ENCODE measurements around the gene RECK.

Gene RECK

GRCh38 chr9:36006549-36007315 is 30.0 kb upstream of the RECK start:
- no peaks in the 10 kb centered on the region for H3K9me3 ChIP-seq (ENCODE audit: control insufficient read depth, low read length)
- no peak overlapping the region for H3K27ac ChIP-seq (ENCODE audit: insufficient read depth, low read length, poor library complexity, severe bottlenecking)
- no peak for DNase-seq
- H3K36me3 ChIP-seq (ENCODE audit: control insufficient read depth, insufficient read depth, low read length), result no peaks in the 10 kb centered on the region
- H3K4me1 ChIP-seq (ENCODE audit: control insufficient read depth, insufficient read depth, low read length, poor library complexity, severe bottlenecking), result no peaks in the 10 kb centered on the region
- H3K4me3 ChIP-seq (ENCODE audit: insufficient read depth, low read depth, low read length, poor library complexity, severe bottlenecking), result no peak overlapping the region
- no peaks in the 10 kb centered on the region for H3K27me3 ChIP-seq (replicated peaks; ENCODE audit: control insufficient read depth, insufficient read depth, low read length, poor library complexity, severe bottlenecking)

- H3K27ac ChIP-seq (ENCODE audit: insufficient read depth, low read length, poor library complexity, severe bottlenecking), result no peak overlapping the region
- no peak for DNase-seq
- H3K27me3 ChIP-seq (replicated peaks; ENCODE audit: control insufficient read depth, insufficient read depth, low read length, poor library complexity, severe bottlenecking), result no peaks in the 10 kb centered on the region
- H3K36me3 ChIP-seq (ENCODE audit: control insufficient read depth, insufficient read depth, low read length), result no peaks in the 10 kb centered on the region
- no peak overlapping the region for H3K4me3 ChIP-seq (ENCODE audit: insufficient read depth, low read depth, low read length, poor library complexity, severe bottlenecking)
- no peaks in the 10 kb centered on the region for H3K9me3 ChIP-seq (ENCODE audit: control insufficient read depth, low read length)
- no peaks in the 10 kb centered on the region for H3K4me1 ChIP-seq (ENCODE audit: control insufficient read depth, insufficient read depth, low read length, poor library complexity, severe bottlenecking)
Measured at GRCh38 chr9:36007316-36007708, 29.4 kb upstream of the RECK start.

GRCh38 chr9:36007852-36008251 is 28.9 kb upstream of the RECK start:
- no peak for DNase-seq

GRCh38 chr9:36008774-36009300 is 27.9 kb upstream of the RECK start:
- Histone ChIP-seq H3K4me3 (ENCODE audit: insufficient read depth, low read depth, low read length, poor library complexity, severe bottlenecking) (no peak overlapping the region), H3K36me3 (ENCODE audit: control insufficient read depth, insufficient read depth, low read length) (no peaks in the 10 kb centered on the region), H3K9me3 (ENCODE audit: control insufficient read depth, low read length) (no peaks in the 10 kb centered on the region), H3K4me1 (ENCODE audit: control insufficient read depth, insufficient read depth, low read length, poor library complexity, severe bottlenecking) (no peaks in the 10 kb centered on the region), H3K27me3 (replicated peaks; ENCODE audit: control insufficient read depth, insufficient read depth, low read length, poor library complexity, severe bottlenecking) (no peaks in the 10 kb centered on the region), H3K27ac (ENCODE audit: insufficient read depth, low read length, poor library complexity, severe bottlenecking) (no peak overlapping the region)
- DNase-seq, result peak; percentile 17 to 56 (median 20)

More at GRCh38 chr9:36007852-36008251, 28.9 kb upstream of the RECK start:
- no peaks in the 10 kb centered on the region for H3K36me3 ChIP-seq (ENCODE audit: control insufficient read depth, insufficient read depth, low read length)
- H3K4me3 ChIP-seq (ENCODE audit: insufficient read depth, low read depth, low read length, poor library complexity, severe bottlenecking), result no peak overlapping the region
- H3K27me3 ChIP-seq (replicated peaks; ENCODE audit: control insufficient read depth, insufficient read depth, low read length, poor library complexity, severe bottlenecking), result no peaks in the 10 kb centered on the region
- no peak overlapping the region for H3K27ac ChIP-seq (ENCODE audit: insufficient read depth, low read length, poor library complexity, severe bottlenecking)
- no peaks in the 10 kb centered on the region for H3K4me1 ChIP-seq (ENCODE audit: control insufficient read depth, insufficient read depth, low read length, poor library complexity, severe bottlenecking)
- no peaks in the 10 kb centered on the region for H3K9me3 ChIP-seq (ENCODE audit: control insufficient read depth, low read length)

- H3K36me3 ChIP-seq (ENCODE audit: control insufficient read depth, insufficient read depth, low read length), result no peaks in the 10 kb centered on the region
- H3K4me1 ChIP-seq (ENCODE audit: control insufficient read depth, insufficient read depth, low read length, poor library complexity, severe bottlenecking), result no peaks in the 10 kb centered on the region
- no peak for DNase-seq
- H3K27me3 ChIP-seq (replicated peaks; ENCODE audit: control insufficient read depth, insufficient read depth, low read length, poor library complexity, severe bottlenecking), result no peaks in the 10 kb centered on the region
- no peak overlapping the region for H3K4me3 ChIP-seq (ENCODE audit: insufficient read depth, low read depth, low read length, poor library complexity, severe bottlenecking)
- H3K9me3 ChIP-seq (ENCODE audit: control insufficient read depth, low read length), result no peaks in the 10 kb centered on the region
- H3K27ac ChIP-seq (ENCODE audit: insufficient read depth, low read length, poor library complexity, severe bottlenecking), result no peak overlapping the region
Measured at GRCh38 chr9:36011379-36011778, 25.3 kb upstream of the RECK start.

- Histone ChIP-seq H3K4me1 (ENCODE audit: control insufficient read depth, insufficient read depth, low read length, poor library complexity, severe bottlenecking) (no peaks in the 10 kb centered on the region), H3K27me3 (replicated peaks; ENCODE audit: control insufficient read depth, insufficient read depth, low read length, poor library complexity, severe bottlenecking) (no peaks in the 10 kb centered on the region), H3K27ac (ENCODE audit: insufficient read depth, low read length, poor library complexity, severe bottlenecking) (no peak overlapping the region), H3K36me3 (ENCODE audit: control insufficient read depth, insufficient read depth, low read length) (no peaks in the 10 kb centered on the region), H3K4me3 (ENCODE audit: insufficient read depth, low read depth, low read length, poor library complexity, severe bottlenecking) (no peak overlapping the region), H3K9me3 (ENCODE audit: control insufficient read depth, low read length) (no peaks in the 10 kb centered on the region)
- no peak for DNase-seq
Measured at GRCh38 chr9:36017278-36017677, 19.4 kb upstream of the RECK start.

- no peaks in the 10 kb centered on the region for H3K27me3 ChIP-seq (replicated peaks; ENCODE audit: control insufficient read depth, insufficient read depth, low read length, poor library complexity, severe bottlenecking)
Measured at GRCh38 chr9:36018129-36018528, 18.6 kb upstream of the RECK start.

GRCh38 chr9:36018891-36019720 is 17.6 kb upstream of the RECK start:
- no peaks in the 10 kb centered on the region for H3K27me3 ChIP-seq (replicated peaks; ENCODE audit: control insufficient read depth, insufficient read depth, low read length, poor library complexity, severe bottlenecking)
- no peak overlapping the region for H3K4me3 ChIP-seq (ENCODE audit: insufficient read depth, low read depth, low read length, poor library complexity, severe bottlenecking)
- H3K9me3 ChIP-seq (ENCODE audit: control insufficient read depth, low read length), result no peaks in the 10 kb centered on the region
- no peak for DNase-seq
- no peak overlapping the region for H3K27ac ChIP-seq (ENCODE audit: insufficient read depth, low read length, poor library complexity, severe bottlenecking)
- no peaks in the 10 kb centered on the region for H3K36me3 ChIP-seq (ENCODE audit: control insufficient read depth, insufficient read depth, low read length)
- H3K4me1 ChIP-seq (ENCODE audit: control insufficient read depth, insufficient read depth, low read length, poor library complexity, severe bottlenecking), result no peaks in the 10 kb centered on the region

More at GRCh38 chr9:36018129-36018528, 18.6 kb upstream of the RECK start:
- Histone ChIP-seq H3K9me3 (ENCODE audit: control insufficient read depth, low read length) (no peaks in the 10 kb centered on the region), H3K27ac (ENCODE audit: insufficient read depth, low read length, poor library complexity, severe bottlenecking) (no peak overlapping the region), H3K36me3 (ENCODE audit: control insufficient read depth, insufficient read depth, low read length) (no peaks in the 10 kb centered on the region), H3K4me3 (ENCODE audit: insufficient read depth, low read depth, low read length, poor library complexity, severe bottlenecking) (no peak overlapping the region), H3K4me1 (ENCODE audit: control insufficient read depth, insufficient read depth, low read length, poor library complexity, severe bottlenecking) (no peaks in the 10 kb centered on the region)
- no peak for DNase-seq

GRCh38 chr9:36021968-36022367 is 14.7 kb upstream of the RECK start:
- no peak overlapping the region for H3K27ac ChIP-seq (ENCODE audit: insufficient read depth, low read length, poor library complexity, severe bottlenecking)
- DNase-seq, result no peak

More at GRCh38 chr9:36021968-36022367, 14.7 kb upstream of the RECK start:
- H3K9me3 ChIP-seq (ENCODE audit: control insufficient read depth, low read length), result no peaks in the 10 kb centered on the region
- H3K27me3 ChIP-seq (replicated peaks; ENCODE audit: control insufficient read depth, insufficient read depth, low read length, poor library complexity, severe bottlenecking), result no peaks in the 10 kb centered on the region
- H3K4me1 ChIP-seq (ENCODE audit: control insufficient read depth, insufficient read depth, low read length, poor library complexity, severe bottlenecking), result no peaks in the 10 kb centered on the region
- H3K4me3 ChIP-seq (ENCODE audit: insufficient read depth, low read depth, low read length, poor library complexity, severe bottlenecking), result no peak overlapping the region
- H3K36me3 ChIP-seq (ENCODE audit: control insufficient read depth, insufficient read depth, low read length), result no peaks in the 10 kb centered on the region
